Measurements from ENCODE around the gene PTPRG. TPM values are rescaled to one million over a fixed set of nuclear protein-coding genes. Genes with fewer than 3 reads are reported as not detected.

Gene PTPRG
- total and polyA plus RNA-seq, 2 donors (not counting 3 experiments of a cell fraction or from before 2014, with no cell fraction given) = 8.9 to 39.1 TPM

- dilution Hi-C loops (cut with MboI; ENCODE audit: extremely low pct_ligation_motif_present, low sequenced_read_pairs) = no loop called here
- FAIRE-seq = peak; percentile 73
- H3K79me2 ChIP-seq (ENCODE audit: control insufficient read depth, insufficient read depth, low read length) = peaks cover 25% of the 10 kb centered on the region
- no peaks in the 10 kb centered on the region for H3K27me3 ChIP-seq (ENCODE audit: control insufficient read depth in 2 of 2, insufficient read depth in 2 of 2, low read length in 2 of 2)
- H3K4me1 ChIP-seq (ENCODE audit: control insufficient read depth, extremely low read depth, insufficient read depth, low read length) = peaks cover 30% of the 10 kb centered on the region
- CTCF ChIA-PET = interaction anchor here (0.6 to 16.1 kb wide), 45 partner anchors 10 to 623 kb away, joined by 3 to 182 read pairs (median 4); no protein-coding TSS in a partner anchor
- peak overlapping the region; percentile 76 for H2AFZ ChIP-seq (ENCODE audit: low read depth, low read length)
- no peak overlapping the region for H3K27ac ChIP-seq (ENCODE audit: insufficient read depth, low read depth, low read length)
- peak overlapping the region; percentile 64 to 93 (median 82) for H3K4me3 ChIP-seq (replicated peaks in 1 of 3; ENCODE audit: insufficient read depth in 1 of 3, low read depth in 1 of 3, low read length in 3 of 3)
- intact Hi-C loops (cut with micrococcal nuclease) = loop anchor here (1.0 to 5.0 kb wide), 8 partner anchors 285 to 625 kb away; partner anchors contain the start of gene FHIT
- H3K9me1 ChIP-seq (replicated peaks; ENCODE audit: control insufficient read depth, extremely low read depth, insufficient read depth, low read length) = no peaks in the 10 kb centered on the region
- no peaks in the 10 kb centered on the region for H3K36me3 ChIP-seq (ENCODE audit: control insufficient read depth in 2 of 2, extremely low read depth in 1 of 2, insufficient read depth in 2 of 2, low read length in 2 of 2)
- no TSS peak for BruUV-seq (replicated peaks)
- H3K4me2 ChIP-seq (ENCODE audit: insufficient read depth, low read length) = peak overlapping the region; percentile 94
- H4K20me1 ChIP-seq (replicated peaks; ENCODE audit: control insufficient read depth, extremely low read depth, insufficient read depth, low read length) = no peaks in the 10 kb centered on the region
- peak overlapping the region; percentile 52 for H3K9ac ChIP-seq (replicated peaks; ENCODE audit: extremely low read depth, insufficient read depth, low read length)
- H3K9me3 ChIP-seq (replicated peaks; ENCODE audit: control insufficient read depth, insufficient read depth, low read length) = no peaks in the 10 kb centered on the region
- no peak for TF ChIP-seq GATA2 (IDR thresholded peaks at IDR 0.05; ENCODE audit: insufficient read depth, insufficient read length, low read depth, low read length)
- TF ChIP-seq EZH2 (IDR thresholded peaks at IDR 0.05; ENCODE audit: borderline replicate concordance, low read depth, low read length, severe bottlenecking) = peak; percentile 43
- POLR2A ChIA-PET = interaction anchor here (1.0 kb wide), 1 partner anchor 606 kb away, joined by 3 read pairs; no protein-coding TSS in a partner anchor
- peak; percentile 32 for DNase-seq (ENCODE audit: low read depth, low spot score)
These were observed 2.2 kb downstream of the PTPRG start for GRCh38 chr3:61563313-61564271.

- POLR2A ChIA-PET = interaction anchor here (1.2 kb wide), 1 partner anchor 14 kb away, joined by 3 read pairs; no protein-coding TSS in a partner anchor
- no peaks in the 10 kb centered on the region for H4K20me1 ChIP-seq (replicated peaks; ENCODE audit: control insufficient read depth, extremely low read depth, insufficient read depth, low read length)
These were observed 3.2 kb downstream of the PTPRG start for GRCh38 chr3:61564395-61565059.

More at GRCh38 chr3:61564395-61565059, 3.2 kb downstream of the PTPRG start:
- Histone ChIP-seq H3K27ac (ENCODE audit: insufficient read depth, low read depth, low read length) (no peak overlapping the region), H3K79me2 (ENCODE audit: control insufficient read depth, insufficient read depth, low read length) (peaks cover 25% of the 10 kb centered on the region), H3K36me3 (ENCODE audit: control insufficient read depth in 2 of 2, extremely low read depth in 1 of 2, insufficient read depth in 2 of 2, low read length in 2 of 2) (no peaks in the 10 kb centered on the region), H3K9ac (replicated peaks; ENCODE audit: extremely low read depth, insufficient read depth, low read length) (peak overlapping the region; percentile 4), H3K4me3 (replicated peaks in 1 of 3; ENCODE audit: insufficient read depth in 1 of 3, low read depth in 1 of 3, low read length in 3 of 3) (peak overlapping the region in 2 of 3 experiments; percentile 64 to 82), H3K4me1 (ENCODE audit: control insufficient read depth, extremely low read depth, insufficient read depth, low read length) (peaks cover 25% of the 10 kb centered on the region), H3K4me2 (ENCODE audit: insufficient read depth, low read length) (peak overlapping the region; percentile 94), H3K9me1 (replicated peaks; ENCODE audit: control insufficient read depth, extremely low read depth, insufficient read depth, low read length) (no peaks in the 10 kb centered on the region), H2AFZ (ENCODE audit: low read depth, low read length) (peak overlapping the region; percentile 71), H3K27me3 (ENCODE audit: control insufficient read depth in 2 of 2, insufficient read depth in 2 of 2, low read length in 2 of 2) (no peaks in the 10 kb centered on the region), H3K9me3 (replicated peaks; ENCODE audit: control insufficient read depth, insufficient read depth, low read length) (no peaks in the 10 kb centered on the region)
- intact Hi-C loops (cut with micrococcal nuclease) = loop anchor here (1.0 to 5.0 kb wide), 8 partner anchors 284 to 624 kb away; partner anchors contain the start of gene FHIT
- DNase-seq (ENCODE audit: low read depth, low spot score) = peak; percentile 74
- dilution Hi-C loops (cut with MboI; ENCODE audit: extremely low pct_ligation_motif_present, low sequenced_read_pairs) = no loop called here
- peak; percentile 36 for TF ChIP-seq POLR2AphosphoS5 (IDR thresholded peaks at IDR 0.05; ENCODE audit: insufficient read depth, low read depth, low read length)
- no peak for TF ChIP-seq FOS (IDR thresholded peaks at IDR 0.05; ENCODE audit: borderline replicate concordance, insufficient read depth, low read length)
- TF ChIP-seq CTCF (IDR thresholded peaks at IDR 0.05; ENCODE audit: extremely low read depth in 1 of 2, insufficient read depth in 1 of 2, low read depth in 1 of 2, low read length in 2 of 2) = peak; percentile 80 to 94
- no TSS peak for BruUV-seq (replicated peaks)
- FAIRE-seq = peak; percentile 82
- CTCF ChIA-PET = interaction anchor here (0.6 to 16.1 kb wide), 49 partner anchors 9 to 622 kb away, joined by 3 to 182 read pairs (median 4); no protein-coding TSS in a partner anchor
